ENCODE results near the gene CIAO3. TPM values are rescaled to one million over a fixed set of nuclear protein-coding genes. Genes with fewer than 3 reads are reported as not detected.
"Not testable (repeated sequence)": the region's sequence is repeated elsewhere in the genome, so short reads cannot be mapped to it uniquely, and the experiment has no call there.

CIAO3 gene
- total RNA-seq, 1 donor from 2014 or later, result 23.2 TPM

DNA sequence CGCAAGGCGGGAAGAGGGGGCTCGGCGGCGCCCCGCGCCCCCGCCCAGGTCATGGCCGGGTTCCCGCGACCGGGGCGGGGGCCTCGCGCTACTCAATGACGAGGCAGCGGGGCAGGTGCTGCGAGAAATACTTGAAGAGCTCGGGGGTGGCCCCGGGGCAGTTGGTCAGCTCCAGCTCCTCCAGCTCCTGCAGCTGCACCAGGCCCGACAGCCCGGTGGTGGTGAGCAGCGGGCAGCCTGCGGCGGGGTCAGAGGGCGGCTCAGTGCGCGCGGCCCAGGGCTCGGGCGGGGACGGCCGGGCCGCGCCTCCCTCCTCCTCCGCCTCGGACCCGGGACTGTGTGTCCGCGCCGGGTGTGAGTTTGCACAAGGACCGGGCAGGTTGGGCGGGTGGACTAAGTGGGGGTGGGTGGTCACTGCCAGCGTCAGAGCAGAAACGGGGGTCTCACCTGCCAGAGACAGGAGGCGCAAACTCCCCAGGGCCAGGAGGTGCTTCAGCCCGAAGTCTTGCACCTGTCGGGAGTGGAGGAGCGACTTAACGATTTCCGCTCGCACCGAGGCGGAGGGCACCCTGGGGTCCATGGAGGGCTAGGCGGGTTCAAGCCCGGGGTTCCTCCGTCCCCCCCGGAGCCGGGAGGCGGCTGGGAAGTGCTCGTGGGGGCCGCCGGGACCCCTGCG is 46.5 kb downstream of the CIAO3 start:
- DNase-seq (ENCODE audit: low read depth in 2 of 2), result no peak

DNA sequence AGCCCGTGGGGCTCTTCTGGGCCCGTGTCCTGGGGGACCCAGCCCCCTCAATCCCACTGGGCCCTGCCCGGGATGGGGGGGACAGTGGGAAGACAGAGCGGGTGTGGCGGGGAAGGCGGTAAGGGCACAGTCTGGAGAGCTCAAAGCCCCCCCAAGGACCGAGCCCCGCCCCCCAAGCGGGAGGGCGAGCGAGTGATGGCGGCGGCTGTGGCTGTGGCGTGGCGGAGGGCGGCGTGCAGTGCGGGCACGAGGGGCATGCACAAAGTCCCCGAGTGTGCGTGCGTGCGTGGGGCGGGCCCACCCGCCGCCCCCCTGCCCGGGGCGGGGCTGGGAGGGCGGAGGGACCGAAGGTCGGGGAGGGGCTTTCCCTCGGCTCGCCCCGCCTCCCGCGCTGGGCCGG is 47.0 kb downstream of the CIAO3 start:
- DNase-seq (ENCODE audit: low read depth in 2 of 2), result no peak

DNA sequence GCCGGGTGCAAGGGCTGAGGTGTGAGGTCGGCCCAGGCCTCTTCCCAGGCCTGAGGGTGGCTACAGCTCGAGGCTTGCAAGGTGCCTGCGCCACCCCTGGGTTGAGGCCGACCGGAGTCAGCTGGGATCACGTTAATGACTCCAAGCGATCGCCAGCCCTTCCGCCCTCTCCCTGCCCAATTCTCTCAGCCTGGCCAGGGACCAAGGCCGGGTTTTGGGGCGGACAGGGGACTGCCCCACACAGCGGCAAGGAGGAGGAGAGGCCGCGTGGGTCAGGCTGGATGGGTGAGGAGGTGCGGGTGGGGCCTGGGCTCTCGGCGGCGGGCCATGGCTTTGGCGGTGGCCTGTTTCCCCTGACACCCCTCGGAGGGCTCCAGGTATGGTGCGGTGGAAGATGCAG is 47.4 kb downstream of the CIAO3 start:
- no peak for DNase-seq (ENCODE audit: low read depth in 2 of 2)

DNA sequence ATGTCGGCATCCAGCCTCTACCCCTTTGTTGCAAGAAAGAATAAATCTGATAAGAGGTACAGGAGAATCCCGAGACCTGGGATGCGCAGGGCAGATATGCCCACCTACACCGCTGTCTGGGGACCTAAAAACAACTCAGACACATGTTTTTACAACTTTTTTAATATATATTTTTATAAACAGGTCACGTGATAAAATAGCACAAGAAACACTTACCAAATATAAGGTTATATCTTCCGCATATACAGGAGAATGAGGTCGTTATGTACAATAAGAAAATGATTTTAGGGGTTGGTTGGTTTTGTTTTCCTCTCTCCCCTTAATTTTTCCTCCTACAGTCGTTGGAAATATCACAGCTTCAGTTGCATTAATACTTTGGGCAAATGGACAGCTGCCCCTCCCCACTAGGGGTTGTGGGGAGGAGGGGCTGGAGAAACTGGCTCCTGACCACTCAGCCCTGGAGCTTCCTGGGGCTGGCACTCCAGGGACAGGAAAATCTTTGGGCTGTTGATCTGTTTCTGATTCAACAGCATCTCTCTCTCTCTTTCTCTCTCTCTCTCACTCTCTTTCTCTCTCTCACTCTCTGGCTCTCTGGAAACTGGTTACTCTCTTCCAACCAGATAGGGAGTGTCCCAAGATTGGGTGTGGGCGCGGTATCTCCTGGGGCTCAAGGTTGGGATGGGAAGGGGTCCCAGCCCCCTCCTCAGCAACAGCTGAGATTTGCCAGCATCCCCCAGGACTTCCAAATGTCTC is 48.3 kb downstream of the CIAO3 start:
- DNase-seq (ENCODE audit: low read depth in 2 of 2), result no peak

DNA sequence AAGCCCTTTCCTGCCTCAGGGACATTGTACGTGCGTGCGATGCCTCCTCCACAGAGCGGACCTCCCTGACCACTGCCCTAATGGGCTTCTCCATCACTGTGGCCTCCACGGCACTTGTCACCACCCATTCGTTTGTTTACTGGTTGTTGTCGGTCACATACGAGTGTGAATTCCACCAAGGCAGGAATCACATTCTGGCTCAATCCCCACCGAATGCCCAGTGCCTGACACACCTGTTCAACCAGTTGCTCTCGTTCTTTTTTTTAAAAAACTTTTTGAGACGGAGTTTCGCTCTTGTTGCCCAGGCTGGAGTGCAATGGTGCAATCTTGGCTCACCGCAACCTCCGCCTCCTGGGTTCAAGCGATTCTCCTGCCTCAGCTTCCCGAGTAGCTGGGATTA is 49.6 kb downstream of the CIAO3 start:
- not testable (repeated sequence) for DNase-seq (ENCODE audit: low read depth in 2 of 2)

DNA sequence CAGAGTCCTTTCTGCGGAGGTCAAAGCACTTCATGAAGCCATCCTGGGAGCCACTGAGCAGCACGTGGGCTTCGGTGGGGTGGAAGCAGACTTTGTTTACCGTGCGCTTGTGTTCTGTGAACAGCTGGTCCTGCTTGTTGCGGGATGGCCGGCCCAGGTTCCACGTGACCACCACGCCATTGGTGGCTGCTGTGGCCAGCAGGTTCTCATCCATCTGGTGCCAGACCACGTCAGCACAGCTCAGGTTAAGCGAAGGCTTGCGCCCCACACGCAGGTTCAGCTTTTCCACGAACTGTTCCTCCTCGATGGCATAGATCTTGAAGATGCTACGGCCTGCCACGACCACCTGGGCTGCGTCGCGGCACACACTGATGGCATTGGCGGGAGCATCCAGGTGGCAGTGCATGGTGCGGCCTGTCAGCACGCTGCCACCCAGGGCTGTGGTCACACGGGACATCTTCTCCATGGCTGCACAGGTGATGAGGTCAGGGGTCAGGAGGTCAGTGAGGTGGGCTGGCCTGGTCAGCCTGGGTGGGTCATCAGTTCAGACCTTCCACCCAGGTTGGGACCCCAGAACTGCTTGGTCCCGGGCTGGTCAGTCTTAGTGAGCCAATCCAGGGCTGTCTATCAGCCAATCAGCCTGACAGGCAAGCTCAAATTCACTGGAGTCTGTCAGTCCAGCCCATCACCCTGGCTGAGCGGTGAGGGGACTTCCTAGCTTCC is 51.5 kb downstream of the CIAO3 start:
- peak in 1 of 2 donors; percentile 17 for DNase-seq (ENCODE audit: low read depth in 2 of 2)

- no peak for DNase-seq (ENCODE audit: low read depth in 2 of 2)
Observed at GRCh38 chr16:687499-687898, 53.3 kb downstream of the CIAO3 start.

GRCh38 chr16:686459-687260 is 54.1 kb downstream of the CIAO3 start:
- no peak for DNase-seq (ENCODE audit: low read depth in 2 of 2)

- DNase-seq (ENCODE audit: low read depth in 2 of 2), result peak; percentile 27 to 54
Observed at GRCh38 chr16:685967-686366, 54.8 kb downstream of the CIAO3 start.

- DNase-seq (ENCODE audit: low read depth in 2 of 2), result no peak
Observed at GRCh38 chr16:684961-685696, 55.7 kb downstream of the CIAO3 start.

DNA sequence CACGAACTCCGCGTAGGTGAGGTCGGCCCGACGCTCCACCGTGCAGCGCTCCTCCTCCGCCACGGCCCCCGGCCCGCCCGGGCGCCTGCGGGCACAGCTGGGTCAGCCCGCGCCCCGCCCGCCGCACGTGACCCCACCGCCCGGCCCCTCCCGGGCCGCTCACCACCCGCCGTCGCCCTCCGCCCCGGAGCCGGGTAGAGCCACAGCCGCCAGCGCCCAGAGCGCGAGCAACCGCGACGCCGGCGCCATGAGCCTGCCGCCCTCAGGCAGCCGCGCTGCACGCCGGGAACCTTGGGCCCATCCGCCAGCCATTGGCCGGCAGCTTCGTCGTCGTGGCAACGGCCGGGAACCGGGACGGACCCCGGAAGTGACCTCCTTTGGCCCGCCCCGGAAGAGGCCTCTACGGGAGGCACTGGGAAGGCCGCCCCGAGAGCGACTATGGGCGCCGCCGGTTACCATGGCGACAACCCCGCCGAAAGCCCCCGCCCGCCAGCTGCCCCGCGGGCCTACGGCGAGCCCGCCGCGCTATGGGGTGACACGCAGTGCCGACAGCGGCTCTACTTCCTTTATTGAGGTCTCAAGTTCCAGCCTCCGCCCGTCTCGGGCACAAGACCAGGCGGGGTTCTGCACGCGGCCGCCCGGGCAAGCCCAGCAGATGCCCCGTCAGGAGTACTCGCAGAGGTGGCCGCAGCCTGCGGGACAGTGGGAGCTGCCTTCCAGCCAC is 56.6 kb downstream of the CIAO3 start, which contains the start of gene JMJD8:
Gene JMJD8 (minus strand): TSS at position 264 of the 724 bp plus-strand sequence. CDS start 15 bp downstream, at position 249.
- DNase-seq (ENCODE audit: low read depth in 2 of 2), result peak; percentile 57 to 89

DNA sequence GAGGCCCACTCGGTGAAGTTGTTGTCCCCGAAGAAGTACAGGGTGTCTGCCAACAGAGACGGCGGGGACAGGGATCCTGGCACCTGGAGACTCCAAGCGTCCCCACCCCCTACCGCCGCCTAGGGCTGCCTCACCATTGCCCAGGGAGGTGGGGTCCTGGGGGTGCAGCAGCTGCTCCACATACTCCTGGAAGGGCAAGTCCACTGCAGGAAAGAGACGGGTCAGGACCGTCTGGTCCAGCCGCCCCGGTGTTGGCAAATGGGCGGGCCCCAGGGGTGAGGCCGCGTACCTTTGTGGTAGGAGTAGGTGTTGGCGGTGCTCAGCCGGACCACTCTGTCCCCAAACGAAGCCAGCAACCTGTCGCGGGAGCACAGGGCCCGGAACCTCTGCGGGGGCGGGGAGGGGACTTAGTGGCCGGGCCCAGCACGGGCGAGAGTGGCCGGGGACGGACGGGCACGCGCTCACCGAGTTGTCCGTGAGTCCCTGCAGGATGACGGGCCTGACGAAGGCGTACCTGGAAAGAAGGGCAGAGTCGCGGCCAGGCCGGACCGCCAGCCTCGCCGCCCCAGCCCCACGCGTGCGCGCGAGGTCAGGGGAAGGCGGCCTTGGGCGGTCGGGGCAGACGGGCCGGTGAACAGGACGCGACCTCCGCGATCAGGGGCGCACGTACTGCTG is 57.3 kb downstream of the CIAO3 start:
- no peak for DNase-seq (ENCODE audit: low read depth in 2 of 2)

GRCh38 chr16:682493-683395 is 58.1 kb downstream of the CIAO3 start:
- no peak for DNase-seq (ENCODE audit: low read depth in 2 of 2)

DNA sequence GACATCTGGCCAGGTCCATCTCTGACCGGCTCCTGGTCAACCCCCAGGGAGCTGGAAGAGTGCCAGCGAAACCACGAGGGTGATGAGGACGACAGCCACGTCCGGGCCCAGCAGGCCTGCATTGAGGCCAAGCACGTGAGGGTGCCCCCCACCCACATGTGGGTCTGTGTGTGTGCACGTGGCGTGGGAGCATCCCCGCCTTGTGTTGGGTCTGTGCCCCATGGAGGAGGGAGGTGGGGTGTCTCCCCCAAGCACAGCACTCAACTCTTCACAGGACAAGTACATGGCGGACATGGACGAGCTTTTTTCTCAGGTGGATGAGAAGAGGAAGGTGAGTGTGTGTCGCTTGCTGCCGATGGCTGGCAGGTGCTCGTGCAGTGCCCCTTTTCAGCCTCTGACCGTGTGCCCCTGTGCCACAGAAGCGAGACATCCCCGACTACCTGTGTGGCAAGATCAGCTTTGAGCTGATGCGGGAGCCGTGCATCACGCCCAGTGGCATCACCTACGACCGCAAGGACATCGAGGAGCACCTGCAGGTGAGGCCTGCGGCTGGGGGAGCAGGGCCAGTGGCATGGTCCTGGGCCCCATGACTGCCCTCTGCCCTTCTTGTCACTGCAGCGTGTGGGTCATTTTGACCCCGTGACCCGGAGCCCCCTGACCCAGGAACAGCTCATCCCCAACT is 58.9 kb downstream of the CIAO3 start:
- no peak for DNase-seq (ENCODE audit: low read depth in 2 of 2)

- DNase-seq (ENCODE audit: low read depth in 2 of 2), result peak in 1 of 2 donors; percentile 49
Observed at GRCh38 chr16:680967-681745, 59.6 kb downstream of the CIAO3 start.

DNA sequence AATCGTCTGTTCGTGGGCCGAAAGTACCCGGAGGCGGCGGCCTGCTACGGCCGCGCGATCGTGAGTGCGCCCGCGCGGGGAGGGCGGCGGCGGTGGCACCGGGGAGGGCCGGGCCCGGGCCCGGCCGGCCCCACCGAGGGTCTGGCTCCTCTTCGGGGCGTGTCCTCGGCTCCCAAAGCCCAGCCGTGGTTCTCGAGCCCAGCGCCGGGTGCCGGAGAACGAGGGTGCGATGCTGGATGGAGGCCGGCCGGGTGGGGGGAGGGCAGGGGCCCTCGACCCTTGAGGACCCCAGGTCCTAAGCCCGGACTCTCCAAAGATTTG is 60.2 kb downstream of the CIAO3 start:
- no peak for DNase-seq (ENCODE audit: low read depth in 2 of 2)
